Measurements from ENCODE around the gene SMIM7. TPM values are rescaled to one million over a fixed set of nuclear protein-coding genes. Genes with fewer than 3 reads are reported as not detected.
A peak's percentile ranks its signal among the peaks of the same experiment; 100 is the strongest.
"Not testable (repeated sequence)": the region's sequence is repeated elsewhere in the genome, so short reads cannot be mapped to it uniquely, and the experiment has no call there.

The SMIM7 gene
- 100 to 1,000 TPM in 3 of 4 donors, 10 to 100 TPM in 1; 79.6 to 112 (median 104) TPM for polyA plus RNA-seq (ENCODE audit: insufficient read length in 4 of 4)

GRCh38 chr19:16659832-16660708 lies at the start of gene SMIM7:
SMIM7 (minus strand) TSS chr19:16660144; CDS start chr19:16660110, 34 bp downstream.
- DNase-seq (ENCODE audit: low read depth in 4 of 4, low spot score in 3 of 4) = peak; percentile 96 to 99 (median 98)

- no peak for DNase-seq (ENCODE audit: low read depth in 4 of 4, low spot score in 3 of 4)
These were observed 43.7 kb upstream of the SMIM7 start for GRCh38 chr19:16703677-16704076.

GRCh38 chr19:16702123-16702522 lies 42.2 kb upstream of the SMIM7 start:
- no peak for DNase-seq (ENCODE audit: low read depth in 4 of 4, low spot score in 3 of 4)

GRCh38 chr19:16698914-16699313 lies 39.0 kb upstream of the SMIM7 start:
- no peak for DNase-seq (ENCODE audit: low read depth in 4 of 4, low spot score in 3 of 4)

GRCh38 chr19:16688084-16688483 lies 28.1 kb upstream of the SMIM7 start:
- no peak for DNase-seq (ENCODE audit: low read depth in 4 of 4, low spot score in 3 of 4)

- DNase-seq (ENCODE audit: low read depth in 4 of 4, low spot score in 3 of 4) = no peak
These were observed 24.3 kb upstream of the SMIM7 start for GRCh38 chr19:16684216-16684615.

- DNase-seq (ENCODE audit: low read depth in 4 of 4, low spot score in 3 of 4) = no peak
These were observed 22.6 kb upstream of the SMIM7 start for GRCh38 chr19:16682539-16682938.

GRCh38 chr19:16679811-16680210 lies 19.9 kb upstream of the SMIM7 start:
- no peak for DNase-seq (ENCODE audit: low read depth in 4 of 4, low spot score in 3 of 4)

- DNase-seq (ENCODE audit: low read depth in 4 of 4, low spot score in 3 of 4) = no peak
These were observed 18.6 kb upstream of the SMIM7 start for GRCh38 chr19:16678498-16678897.

GRCh38 chr19:16677055-16677454 lies 17.1 kb upstream of the SMIM7 start:
- no peak for DNase-seq (ENCODE audit: low read depth in 4 of 4, low spot score in 3 of 4)

GRCh38 chr19:16676101-16676798 lies 16.3 kb upstream of the SMIM7 start:
- DNase-seq (ENCODE audit: low read depth in 4 of 4, low spot score in 3 of 4) = no peak

GRCh38 chr19:16673839-16674238 lies 13.9 kb upstream of the SMIM7 start:
- not testable (repeated sequence) for DNase-seq (ENCODE audit: low read depth in 4 of 4, low spot score in 3 of 4)

- no peak for DNase-seq (ENCODE audit: low read depth in 4 of 4, low spot score in 3 of 4)
These were observed 13.3 kb upstream of the SMIM7 start for GRCh38 chr19:16673231-16673630.

- no peak for DNase-seq (ENCODE audit: low read depth in 4 of 4, low spot score in 3 of 4)
These were observed 11.8 kb upstream of the SMIM7 start for GRCh38 chr19:16671652-16672274.

- no peak for DNase-seq (ENCODE audit: low read depth in 4 of 4, low spot score in 3 of 4)
These were observed 10.3 kb upstream of the SMIM7 start for GRCh38 chr19:16670291-16670690.

GRCh38 chr19:16668702-16669101 lies 8.8 kb upstream of the SMIM7 start:
- not testable (repeated sequence) for DNase-seq (ENCODE audit: low read depth in 4 of 4, low spot score in 3 of 4)

- DNase-seq (ENCODE audit: low read depth in 4 of 4, low spot score in 3 of 4) = no peak
These were observed 8.2 kb upstream of the SMIM7 start for GRCh38 chr19:16668176-16668575.

GRCh38 chr19:16661480-16662034 lies 1.6 kb upstream of the SMIM7 start:
- DNase-seq (ENCODE audit: low read depth in 4 of 4, low spot score in 3 of 4) = no peak

- no peak for DNase-seq (ENCODE audit: low read depth in 4 of 4, low spot score in 3 of 4)
These were observed 977 bp upstream of the SMIM7 start, which contains the start of gene TMEM38A for GRCh38 chr19:16660763-16661479. TMEM38A (plus strand) TSS chr19:16661139; CDS start chr19:16661218, 79 bp downstream.

GRCh38 chr19:16659464-16659831 lies 496 bp downstream of the SMIM7 start:
- no peak for DNase-seq (ENCODE audit: low read depth in 4 of 4, low spot score in 3 of 4)
